Measurements from ENCODE around the gene HTRA3. TPM values are rescaled to one million over a fixed set of nuclear protein-coding genes. Genes with fewer than 3 reads are reported as not detected.

HTRA3 gene
- total and polyA plus RNA-seq, 2 experiments from 2014 or later = 1.3 to 3.6 TPM

DNA sequence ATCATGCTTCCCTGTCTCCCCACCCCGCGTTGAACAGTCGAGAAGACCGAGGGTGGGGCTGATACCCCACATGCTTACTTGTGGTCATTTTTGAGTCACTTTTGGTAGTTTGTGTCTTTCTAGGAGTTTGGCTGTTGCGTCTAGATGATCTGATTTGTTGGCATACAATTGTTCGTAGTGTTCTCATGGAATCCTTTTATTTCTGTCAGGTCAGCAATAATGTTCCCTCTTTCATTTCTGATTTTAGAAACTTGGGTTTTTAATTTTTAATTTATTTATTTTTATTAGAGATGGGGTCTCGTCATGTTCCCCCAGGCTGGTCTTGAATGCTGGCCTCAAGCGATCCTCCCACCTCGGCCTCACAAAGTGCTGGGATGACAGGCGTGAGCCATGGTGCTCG is 39.5 kb upstream of the HTRA3 start:
- ATAC-seq = no peak
- no peaks in the 10 kb centered on the region for H3K9me3 Mint-ChIP-seq

More for the DNA sequence above, 39.5 kb upstream of the HTRA3 start:
- H2AFZ ChIP-seq = no peak overlapping the region
- H3K79me2 ChIP-seq (replicated peaks; ENCODE audit: insufficient read depth) = no peaks in the 10 kb centered on the region
- no peaks in the 10 kb centered on the region for H3K36me3 Mint-ChIP-seq (ENCODE audit: low read depth)
- no peak for DNase-seq (ENCODE audit: low spot score)
- H3K27me3 Mint-ChIP-seq (ENCODE audit: insufficient read depth, low read depth, poor library complexity) = peaks cover 10% of the 10 kb centered on the region
- no peaks in the 10 kb centered on the region for H3K27me3 ChIP-seq (ENCODE audit: insufficient read depth)
- no peak overlapping the region for H3K27ac ChIP-seq (ENCODE audit: low read depth)
- H4K20me1 ChIP-seq (replicated peaks; ENCODE audit: insufficient read depth) = no peaks in the 10 kb centered on the region
- H3K4me3 Mint-ChIP-seq = no peak overlapping the region
- H3K4me3 ChIP-seq = no peak overlapping the region
- H3K36me3 ChIP-seq (ENCODE audit: insufficient read depth) = no peaks in the 10 kb centered on the region
- no peak overlapping the region for H3K27ac Mint-ChIP-seq
- peaks cover 17% of the 10 kb centered on the region for H3K4me1 Mint-ChIP-seq
- no peaks in the 10 kb centered on the region for H3K9me2 ChIP-seq (ENCODE audit: insufficient read depth)
- no peaks in the 10 kb centered on the region for H3F3A ChIP-seq (replicated peaks; ENCODE audit: low read depth)
- no peak overlapping the region for H3K4me2 ChIP-seq
- peaks cover 11% of the 10 kb centered on the region for H3K4me1 ChIP-seq (ENCODE audit: insufficient read depth)
- TF ChIP-seq STAT1 (IDR thresholded peaks at IDR 0.05; ENCODE audit: unreplicated experiment) = no peak
- TF ChIP-seq NANOG (IDR thresholded peaks at IDR 0.05; ENCODE audit: borderline replicate concordance) = no peak
- TF ChIP-seq, protein P1, sequence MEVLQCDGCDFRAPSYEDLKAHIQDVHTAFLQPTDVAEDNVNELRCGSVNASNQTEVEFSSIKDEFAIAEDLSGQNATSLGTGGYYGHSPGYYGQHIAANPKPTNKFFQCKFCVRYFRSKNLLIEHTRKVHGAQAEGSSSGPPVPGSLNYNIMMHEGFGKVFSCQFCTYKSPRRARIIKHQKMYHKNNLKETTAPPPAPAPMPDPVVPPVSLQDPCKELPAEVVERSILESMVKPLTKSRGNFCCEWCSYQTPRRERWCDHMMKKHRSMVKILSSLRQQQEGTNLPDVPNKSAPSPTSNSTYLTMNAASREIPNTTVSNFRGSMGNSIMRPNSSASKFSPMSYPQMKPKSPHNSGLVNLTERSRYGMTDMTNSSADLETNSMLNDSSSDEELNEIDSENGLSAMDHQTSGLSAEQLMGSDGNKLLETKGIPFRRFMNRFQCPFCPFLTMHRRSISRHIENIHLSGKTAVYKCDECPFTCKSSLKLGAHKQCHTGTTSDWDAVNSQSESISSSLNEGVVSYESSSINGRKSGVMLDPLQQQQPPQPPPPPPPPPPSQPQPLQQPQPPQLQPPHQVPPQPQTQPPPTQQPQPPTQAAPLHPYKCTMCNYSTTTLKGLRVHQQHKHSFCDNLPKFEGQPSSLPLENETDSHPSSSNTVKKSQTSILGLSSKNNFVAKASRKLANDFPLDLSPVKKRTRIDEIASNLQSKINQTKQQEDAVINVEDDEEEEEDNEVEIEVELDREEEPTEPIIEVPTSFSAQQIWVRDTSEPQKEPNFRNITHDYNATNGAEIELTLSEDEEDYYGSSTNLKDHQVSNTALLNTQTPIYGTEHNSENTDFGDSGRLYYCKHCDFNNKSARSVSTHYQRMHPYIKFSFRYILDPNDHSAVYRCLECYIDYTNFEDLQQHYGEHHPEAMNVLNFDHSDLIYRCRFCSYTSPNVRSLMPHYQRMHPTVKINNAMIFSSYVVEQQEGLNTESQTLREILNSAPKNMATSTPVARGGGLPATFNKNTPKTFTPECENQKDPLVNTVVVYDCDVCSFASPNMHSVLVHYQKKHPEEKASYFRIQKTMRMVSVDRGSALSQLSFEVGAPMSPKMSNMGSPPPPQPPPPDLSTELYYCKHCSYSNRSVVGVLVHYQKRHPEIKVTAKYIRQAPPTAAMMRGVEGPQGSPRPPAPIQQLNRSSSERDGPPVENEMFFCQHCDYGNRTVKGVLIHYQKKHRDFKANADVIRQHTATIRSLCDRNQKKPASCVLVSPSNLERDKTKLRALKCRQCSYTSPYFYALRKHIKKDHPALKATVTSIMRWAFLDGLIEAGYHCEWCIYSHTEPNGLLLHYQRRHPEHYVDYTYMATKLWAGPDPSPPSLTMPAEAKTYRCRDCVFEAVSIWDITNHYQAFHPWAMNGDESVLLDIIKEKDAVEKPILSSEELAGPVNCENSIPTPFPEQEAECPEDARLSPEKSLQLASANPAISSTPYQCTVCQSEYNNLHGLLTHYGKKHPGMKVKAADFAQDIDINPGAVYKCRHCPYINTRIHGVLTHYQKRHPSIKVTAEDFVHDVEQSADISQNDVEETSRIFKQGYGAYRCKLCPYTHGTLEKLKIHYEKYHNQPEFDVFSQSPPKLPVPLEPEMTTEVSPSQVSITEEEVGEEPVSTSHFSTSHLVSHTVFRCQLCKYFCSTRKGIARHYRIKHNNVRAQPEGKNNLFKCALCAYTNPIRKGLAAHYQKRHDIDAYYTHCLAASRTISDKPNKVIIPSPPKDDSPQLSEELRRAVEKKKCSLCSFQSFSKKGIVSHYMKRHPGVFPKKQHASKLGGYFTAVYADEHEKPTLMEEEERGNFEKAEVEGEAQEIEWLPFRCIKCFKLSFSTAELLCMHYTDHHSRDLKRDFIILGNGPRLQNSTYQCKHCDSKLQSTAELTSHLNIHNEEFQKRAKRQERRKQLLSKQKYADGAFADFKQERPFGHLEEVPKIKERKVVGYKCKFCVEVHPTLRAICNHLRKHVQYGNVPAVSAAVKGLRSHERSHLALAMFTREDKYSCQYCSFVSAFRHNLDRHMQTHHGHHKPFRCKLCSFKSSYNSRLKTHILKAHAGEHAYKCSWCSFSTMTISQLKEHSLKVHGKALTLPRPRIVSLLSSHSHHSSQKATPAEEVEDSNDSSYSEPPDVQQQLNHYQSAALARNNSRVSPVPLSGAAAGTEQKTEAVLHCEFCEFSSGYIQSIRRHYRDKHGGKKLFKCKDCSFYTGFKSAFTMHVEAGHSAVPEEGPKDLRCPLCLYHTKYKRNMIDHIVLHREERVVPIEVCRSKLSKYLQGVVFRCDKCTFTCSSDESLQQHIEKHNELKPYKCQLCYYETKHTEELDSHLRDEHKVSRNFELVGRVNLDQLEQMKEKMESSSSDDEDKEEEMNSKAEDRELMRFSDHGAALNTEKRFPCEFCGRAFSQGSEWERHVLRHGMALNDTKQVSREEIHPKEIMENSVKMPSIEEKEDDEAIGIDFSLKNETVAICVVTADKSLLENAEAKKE (CRISPR knock-in tag; IDR thresholded peaks at IDR 0.05) = no peak
- TF ChIP-seq, protein P2, sequence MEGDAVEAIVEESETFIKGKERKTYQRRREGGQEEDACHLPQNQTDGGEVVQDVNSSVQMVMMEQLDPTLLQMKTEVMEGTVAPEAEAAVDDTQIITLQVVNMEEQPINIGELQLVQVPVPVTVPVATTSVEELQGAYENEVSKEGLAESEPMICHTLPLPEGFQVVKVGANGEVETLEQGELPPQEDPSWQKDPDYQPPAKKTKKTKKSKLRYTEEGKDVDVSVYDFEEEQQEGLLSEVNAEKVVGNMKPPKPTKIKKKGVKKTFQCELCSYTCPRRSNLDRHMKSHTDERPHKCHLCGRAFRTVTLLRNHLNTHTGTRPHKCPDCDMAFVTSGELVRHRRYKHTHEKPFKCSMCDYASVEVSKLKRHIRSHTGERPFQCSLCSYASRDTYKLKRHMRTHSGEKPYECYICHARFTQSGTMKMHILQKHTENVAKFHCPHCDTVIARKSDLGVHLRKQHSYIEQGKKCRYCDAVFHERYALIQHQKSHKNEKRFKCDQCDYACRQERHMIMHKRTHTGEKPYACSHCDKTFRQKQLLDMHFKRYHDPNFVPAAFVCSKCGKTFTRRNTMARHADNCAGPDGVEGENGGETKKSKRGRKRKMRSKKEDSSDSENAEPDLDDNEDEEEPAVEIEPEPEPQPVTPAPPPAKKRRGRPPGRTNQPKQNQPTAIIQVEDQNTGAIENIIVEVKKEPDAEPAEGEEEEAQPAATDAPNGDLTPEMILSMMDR (conservative IDR thresholded peaks at IDR 0.05; ENCODE audit: low read depth in 2 of 2) = no peak
- TF ChIP-seq EZH2 (IDR thresholded peaks at IDR 0.05; ENCODE audit: low read depth, unreplicated experiment) = no peak
- TF ChIP-seq JUNB (IDR thresholded peaks at IDR 0.05; ENCODE audit: unreplicated experiment) = no peak
- no peak for TF ChIP-seq ZNF331 (CRISPR knock-in tag; IDR thresholded peaks at IDR 0.05; ENCODE audit: low read depth)
- TF ChIP-seq CREB1 (CRISPR knock-in tag; IDR thresholded peaks at IDR 0.05; ENCODE audit: low read depth) = no peak
